K562 (cell line): ENCODE data around the gene LY6G6D. TPM values are rescaled to one million over a fixed set of nuclear protein-coding genes. Genes with fewer than 3 reads are reported as not detected.

Experiments used
- DMBX1 ChIP-seq: fragments of 250-450 bp; sonication (Bioruptor Pico); IDR thresholded peaks from 2 replicates; pipeline ENCODE4 v1.8.0; 2022; ENCODE audit warnings: inconsistent platforms, mild to moderate bottlenecking, moderate library complexity, borderline replicate concordance
- GABPB2 ChIP-seq: fragments of 250-450 bp; sonication (Bioruptor Pico); conservative IDR thresholded peaks from 2 replicates; pipeline ENCODE4 v1.5.1; 2021; ENCODE audit warnings: mild to moderate bottlenecking
- HDGF ChIP-seq: fragments of 450-650 bp; IDR thresholded peaks from 2 replicates; pipeline ENCODE4 v1.6.1; 2016
- IRF1 ChIP-seq: sonication (generic); formaldehyde crosslinking; IDR thresholded peaks from 2 replicates; pipeline ENCODE4 v1.8.0; 2022; ENCODE audit warnings: missing genetic modification reagents, mild to moderate bottlenecking, borderline replicate concordance
- MGA ChIP-seq: fragments of 450-650 bp; IDR thresholded peaks from 2 replicates; pipeline ENCODE4 v1.6.1; 2016; ENCODE audit warnings: mild to moderate bottlenecking, moderate library complexity
- MNT ChIP-seq, 2 experiments: fragments of 450-650 bp; conservative IDR thresholded peaks; 2 replicates each; pipeline ENCODE4 v1.6.1; 2017; ENCODE audit warnings: mild to moderate bottlenecking in 2 of 2, moderate library complexity in 2 of 2
- NONO ChIP-seq, 2 experiments: fragments of 200-400 bp in 1 of 2; fragments of 450-650 bp in 1 of 2; formaldehyde crosslinking in 1 of 2; IDR thresholded peaks; 2 replicates each; pipeline ENCODE4 v1.6.1; 2017; ENCODE audit warnings: low read depth in 2 of 2, mild to moderate bottlenecking in 2 of 2, moderate library complexity in 2 of 2, low read length in 1 of 2
- NR2C1 ChIP-seq, 2 experiments: fragments of 450-650 bp; IDR thresholded peaks; 2 replicates each; pipeline ENCODE4 v1.6.1; 2017; ENCODE audit warnings: mild to moderate bottlenecking in 2 of 2, antibody characterized with exemption in 1 of 2, inconsistent platforms in 1 of 2, missing compliant biosample characterization in 1 of 2, missing genetic modification characterization in 1 of 2
- RBFOX2 ChIP-seq: fragments of 200-400 bp; formaldehyde crosslinking; IDR thresholded peaks from 2 replicates; pipeline ENCODE4 v1.6.1; 2017; ENCODE audit warnings: low read depth, mild to moderate bottlenecking, low read length, moderate library complexity
- ZKSCAN3 ChIP-seq: fragments of 250-450 bp; sonication (Bioruptor Pico); IDR thresholded peaks from 2 replicates; pipeline ENCODE4 v1.4.0; 2020
- ZNF140 ChIP-seq: fragments of 250-450 bp; sonication (Bioruptor Pico); IDR thresholded peaks from 2 replicates; pipeline ENCODE4 v1.8.0; 2021; ENCODE audit warnings: moderate library complexity, mild to moderate bottlenecking, inconsistent platforms
- polyA plus RNA-seq, 8 experiments: library from polyadenylated mRNA; depleted of rRNA in 4 of 8; stranded (reverse) in 5 of 8; unstranded in 3 of 8; fragments of >200 nt; fragmentation: Nextera tagmentation in 2 of 8; fragmentation: Illumina TruSeq in 1 of 8; extraction: Ambion mirVana in 2 of 8; extraction: Trizol in 1 of 8; gene quantifications; 2 replicates each; pipeline versions ENCODE4 v1.2.1 to v1.2.3, GENCODE V29; 2011 to 2014; ENCODE audit warnings: inconsistent platforms in 1 of 8, missing spikeins in 1 of 8
- total RNA-seq, 7 experiments: library from RNA; depleted of rRNA in 6 of 7; stranded (reverse); fragments of >200 nt in 6 of 7; fragmentation: Illumina TruSeq in 2 of 7; extraction: Trizol in 2 of 7; gene quantifications; 2 replicates each; pipeline versions ENCODE4 v1.2.1 to v1.2.3, GENCODE V29; 2011 to 2021; ENCODE audit warnings: low replicate concordance in 1 of 7
- TF ChIP-seq, protein P1 (sequence below), 2 experiments: fragments of 450-650 bp in 1 of 2; sonication (generic) in 1 of 2; formaldehyde crosslinking; conservative IDR thresholded peaks; 2 replicates each; pipeline versions ENCODE4 v1.4.0 to v1.8.1; 2020 to 2022; ENCODE audit warnings: mild to moderate bottlenecking in 1 of 2, missing genetic modification reagents in 1 of 2

LY6G6D gene
- total and polyA plus RNA-seq, 9 of the 15 experiments (the other 6 are each of a cell fraction or from before 2014, with no cell fraction given), result 0.30 to 0.38 TPM; not detected in 7

- TF ChIP-seq IRF1, result no peak
- peak; percentile 23; the same call in 1 of the 2 replicates for TF ChIP-seq MGA
- no peak for TF ChIP-seq NR2C1 (IDR thresholded peaks at IDR 0.05)
- no peak for TF ChIP-seq NR2C1 (tag; IDR thresholded peaks at IDR 0.05)
- 0 out of 2 replicates have a peak, but pooled peaks have one; percentile 41 for TF ChIP-seq DMBX1
- TF ChIP-seq ZNF140 (CRISPR knock-in tag), result no peak
- TF ChIP-seq NONO (IDR thresholded peaks at IDR 0.05; ENCODE audit: low read depth in 2 of 2, low read length in 1 of 2), result no peak
- TF ChIP-seq GABPB2 (CRISPR knock-in tag), result no peak
- TF ChIP-seq, protein P1, sequence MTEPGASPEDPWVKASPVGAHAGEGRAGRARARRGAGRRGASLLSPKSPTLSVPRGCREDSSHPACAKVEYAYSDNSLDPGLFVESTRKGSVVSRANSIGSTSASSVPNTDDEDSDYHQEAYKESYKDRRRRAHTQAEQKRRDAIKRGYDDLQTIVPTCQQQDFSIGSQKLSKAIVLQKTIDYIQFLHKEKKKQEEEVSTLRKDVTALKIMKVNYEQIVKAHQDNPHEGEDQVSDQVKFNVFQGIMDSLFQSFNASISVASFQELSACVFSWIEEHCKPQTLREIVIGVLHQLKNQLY (CRISPR knock-in tag; conservative IDR thresholded peaks at IDR 0.05), result no peak
- TF ChIP-seq RBFOX2, result 0 out of 2 replicates have a peak, but pooled peaks have one; percentile 5
- peak in 1 of 2 experiments; percentile 51; a peak in 1 of 4 replicates for TF ChIP-seq MNT (conservative IDR thresholded peaks at IDR 0.05)
- no peak for TF ChIP-seq HDGF
- TF ChIP-seq ZKSCAN3 (CRISPR knock-in tag), result no peak
Observed at GRCh38 chr6:31750411-31751022, 35.4 kb downstream of the LY6G6D start (continued).
